NT2/D1 (cell line): ENCODE results near the gene PDE4B.
"Not testable (repeated sequence)": the region's sequence is repeated elsewhere in the genome, so short reads cannot be mapped to it uniquely, and the experiment has no call there.

ENCODE experiments used
- DNase-seq: peaks from one replicate; pipeline ENCODE4 v3.0.0-alpha.2; 2011; ENCODE audit warnings: low read depth, low spot score
- H3K27me3 ChIP-seq: 2 replicates; pipeline ENCODE4 v1.6.0; 2011; ENCODE audit warnings: mild to moderate bottlenecking; ENCODE audit not compliant: insufficient read length, insufficient read depth
- H3K36me3 ChIP-seq: 2 replicates; pipeline ENCODE4 v1.6.1; 2011; ENCODE audit warnings: mild to moderate bottlenecking, low read length, mixed read lengths; ENCODE audit not compliant: insufficient read depth, insufficient read length
- H3K4me1 ChIP-seq: 2 replicates; pipeline ENCODE4 v1.5.1; 2011; ENCODE audit not compliant: insufficient read depth, insufficient read length
- H3K4me3 ChIP-seq: 2 replicates; pipeline ENCODE4 v1.5.1; 2011; ENCODE audit warnings: low read depth; ENCODE audit not compliant: insufficient read length
- H3K9ac ChIP-seq: 2 replicates; pipeline ENCODE4 v1.6.0; 2011; ENCODE audit warnings: low read depth; ENCODE audit not compliant: insufficient read length
- H3K9me3 ChIP-seq: 2 replicates; pipeline ENCODE4 v1.5.1; 2011; ENCODE audit warnings: mild to moderate bottlenecking, low read length; ENCODE audit not compliant: insufficient read depth
- SUZ12 ChIP-seq: IDR thresholded peaks from 2 replicates; pipeline ENCODE4 v1.6.1; 2011; ENCODE audit not compliant: insufficient read length, insufficient read depth; ENCODE audit errors: extremely low read depth
- YY1 ChIP-seq: IDR thresholded peaks from 2 replicates; pipeline ENCODE4 v1.6.1; 2011; ENCODE audit not compliant: insufficient read length, insufficient read depth
- ZNF274 ChIP-seq: IDR thresholded peaks from 2 replicates; pipeline ENCODE4 v1.6.1; 2011; ENCODE audit warnings: mild to moderate bottlenecking, low read depth, low read length

PDE4B gene

GRCh38 chr1:66119148-66119547 is 326.5 kb downstream of the PDE4B start:
- no peak overlapping the region for H3K4me3 ChIP-seq
- TF ChIP-seq ZNF274 (no peak), YY1 (no peak), SUZ12 (no peak)
- no peak for DNase-seq
- no peaks in the 10 kb centered on the region for H3K4me1 ChIP-seq
- no peaks in the 10 kb centered on the region for H3K9me3 ChIP-seq
- no peaks in the 10 kb centered on the region for H3K36me3 ChIP-seq
- H3K9ac ChIP-seq: no peak overlapping the region
- H3K27me3 ChIP-seq: no peaks in the 10 kb centered on the region

GRCh38 chr1:66124670-66125069 is 332.0 kb downstream of the PDE4B start:
- Histone ChIP-seq H3K4me1 (no peaks in the 10 kb centered on the region), H3K9me3 (no peaks in the 10 kb centered on the region), H3K36me3 (no peaks in the 10 kb centered on the region), H3K9ac (no peak overlapping the region), H3K27me3 (no peaks in the 10 kb centered on the region), H3K4me3 (no peak overlapping the region)
- TF ChIP-seq SUZ12: no peak
- TF ChIP-seq YY1: no peak
- TF ChIP-seq ZNF274: no peak
- no peak for DNase-seq

- DNase-seq, H3K9me3 ChIP-seq, H3K9ac ChIP-seq, H3K4me3 ChIP-seq, H3K36me3 ChIP-seq, H3K27me3 ChIP-seq, H3K4me1 ChIP-seq: not testable (repeated sequence)
Observed at GRCh38 chr1:66128641-66129040, 335.9 kb downstream of the PDE4B start.

- H3K9ac ChIP-seq: no peak overlapping the region
- no peaks in the 10 kb centered on the region for H3K4me1 ChIP-seq
- H3K9me3 ChIP-seq: no peaks in the 10 kb centered on the region
- H3K4me3 ChIP-seq: no peak overlapping the region
- H3K36me3 ChIP-seq: no peaks in the 10 kb centered on the region
- TF ChIP-seq YY1: no peak
- TF ChIP-seq SUZ12: no peak
- TF ChIP-seq ZNF274: no peak
- no peaks in the 10 kb centered on the region for H3K27me3 ChIP-seq
- no peak for DNase-seq
Observed at GRCh38 chr1:66132324-66132723, 339.6 kb downstream of the PDE4B start.

GRCh38 chr1:66134004-66134403 is 341.3 kb downstream of the PDE4B start:
- no peak for DNase-seq
- Histone ChIP-seq H3K4me3 (no peak overlapping the region), H3K4me1 (no peaks in the 10 kb centered on the region), H3K9ac (no peak overlapping the region), H3K36me3 (no peaks in the 10 kb centered on the region), H3K27me3 (no peaks in the 10 kb centered on the region), H3K9me3 (no peaks in the 10 kb centered on the region)
- TF ChIP-seq SUZ12 (no peak), YY1 (no peak), ZNF274 (no peak)

GRCh38 chr1:66135161-66135560 is 342.5 kb downstream of the PDE4B start:
- no peak for DNase-seq
- Histone ChIP-seq H3K4me3 (no peak overlapping the region), H3K9me3 (no peaks in the 10 kb centered on the region), H3K27me3 (no peaks in the 10 kb centered on the region), H3K9ac (no peak overlapping the region), H3K4me1 (no peaks in the 10 kb centered on the region), H3K36me3 (no peaks in the 10 kb centered on the region)
- TF ChIP-seq ZNF274 (no peak), YY1 (no peak), SUZ12 (no peak)

- H3K27me3 ChIP-seq, DNase-seq, H3K9me3 ChIP-seq, H3K4me3 ChIP-seq, H3K9ac ChIP-seq, H3K36me3 ChIP-seq, H3K4me1 ChIP-seq: not testable (repeated sequence)
Observed at GRCh38 chr1:66136423-66136822, 343.7 kb downstream of the PDE4B start.

GRCh38 chr1:66137235-66137634 is 344.5 kb downstream of the PDE4B start:
- no peak for TF ChIP-seq YY1
- no peak for TF ChIP-seq ZNF274
- no peak for TF ChIP-seq SUZ12
- Histone ChIP-seq H3K9ac (no peak overlapping the region), H3K27me3 (no peaks in the 10 kb centered on the region), H3K4me1 (no peaks in the 10 kb centered on the region), H3K4me3 (no peak overlapping the region), H3K9me3 (no peaks in the 10 kb centered on the region), H3K36me3 (no peaks in the 10 kb centered on the region)
- DNase-seq: no peak
